HG03097 (cell line): ENCODE measurements around the gene IFNK.
A peak's percentile ranks its signal among the peaks of the same experiment; 100 is the strongest.

Source experiments
- ATAC-seq: cut with Tn5 transposase; IDR thresholded peaks from one replicate; pipeline ENCODE4 v1.9.1; 2021; ENCODE audit not compliant: unreplicated experiment, low FRiP score

Gene IFNK

GRCh38 chr9:27572061-27572460, 48.0 kb downstream of the IFNK start:
- no peak for ATAC-seq

GRCh38 chr9:27572566-27572917, 48.5 kb downstream of the IFNK start:
- ATAC-seq = peak; percentile 19

- peak; percentile 70 for ATAC-seq
Observed at GRCh38 chr9:27572918-27573633, 49.0 kb downstream of the IFNK start, which contains the start of gene C9orf72. TSS of gene C9orf72 (minus strand) at chr9:27573481. CDS start at chr9:27567120, 6,361 bp downstream.

GRCh38 chr9:27573634-27574590, 49.8 kb downstream of the IFNK start:
- peak; percentile 90 for ATAC-seq
